Gastroesophageal sphincter (tissue), 3 donors: ENCODE measurements around the gene SIGLEC10.

Experiments used
- POLR2A ChIP-seq, 2 donors: fragments of 450-650 bp; IDR thresholded peaks; one replicate each; pipeline ENCODE4 v1.6.1; 2017; ENCODE audit warnings: antibody characterized with exemption in 2 of 2, mild to moderate bottlenecking in 2 of 2, moderate library complexity in 1 of 2
- POLR2AphosphoS5 ChIP-seq: sonication (generic); formaldehyde crosslinking; IDR thresholded peaks from one replicate; pipeline ENCODE4 v1.6.1; 2017; ENCODE audit warnings: antibody characterized with exemption
- TF ChIP-seq, protein P1 (sequence below), 4 experiments: fragments of 200-600 bp in 2 of 4; fragments of 450-650 bp in 2 of 4; sonication (generic) in 1 of 4; IDR thresholded peaks; one replicate each; pipeline ENCODE4 v1.5.1; 2017 to 2019; ENCODE audit warnings: antibody characterized with exemption in 4 of 4, mild to moderate bottlenecking in 2 of 4, moderate library complexity in 2 of 4

DNA sequence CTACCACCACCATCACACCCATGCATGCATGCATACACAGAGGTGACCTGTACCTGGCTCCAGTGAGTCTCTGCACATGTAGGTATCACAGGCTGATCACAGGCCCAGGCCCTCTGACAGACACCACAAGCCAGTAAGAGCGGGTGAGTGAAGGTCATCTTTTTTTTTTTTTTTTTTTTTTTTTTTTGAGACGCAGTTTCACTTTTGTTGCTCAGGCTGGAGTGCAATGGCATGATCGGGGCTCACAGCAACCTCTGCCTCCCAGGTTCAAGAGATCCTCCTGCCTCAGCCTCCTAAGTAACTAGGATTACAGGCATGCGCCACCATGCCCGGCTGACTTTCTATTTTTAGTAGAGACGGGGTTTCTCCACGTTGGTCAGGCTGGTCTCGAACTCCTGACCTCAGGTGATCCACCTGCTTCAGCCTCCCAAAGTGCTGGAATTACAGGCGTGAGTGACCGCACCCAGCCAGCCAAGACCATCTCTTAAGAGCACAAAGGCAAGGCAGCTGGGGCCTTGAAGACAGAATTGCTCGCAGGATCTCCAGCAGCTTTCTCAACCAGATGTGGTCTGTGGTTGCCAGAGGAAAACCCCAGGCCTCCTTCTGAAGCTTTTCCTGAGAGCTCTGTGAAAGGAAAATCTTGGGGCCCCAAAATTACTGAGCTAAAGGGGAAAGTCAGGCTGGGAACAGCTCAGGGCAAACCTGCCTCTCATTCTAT, 41.8 kb downstream of the SIGLEC10 start:
- no peak for TF ChIP-seq POLR2AphosphoS5
- TF ChIP-seq, protein P1, sequence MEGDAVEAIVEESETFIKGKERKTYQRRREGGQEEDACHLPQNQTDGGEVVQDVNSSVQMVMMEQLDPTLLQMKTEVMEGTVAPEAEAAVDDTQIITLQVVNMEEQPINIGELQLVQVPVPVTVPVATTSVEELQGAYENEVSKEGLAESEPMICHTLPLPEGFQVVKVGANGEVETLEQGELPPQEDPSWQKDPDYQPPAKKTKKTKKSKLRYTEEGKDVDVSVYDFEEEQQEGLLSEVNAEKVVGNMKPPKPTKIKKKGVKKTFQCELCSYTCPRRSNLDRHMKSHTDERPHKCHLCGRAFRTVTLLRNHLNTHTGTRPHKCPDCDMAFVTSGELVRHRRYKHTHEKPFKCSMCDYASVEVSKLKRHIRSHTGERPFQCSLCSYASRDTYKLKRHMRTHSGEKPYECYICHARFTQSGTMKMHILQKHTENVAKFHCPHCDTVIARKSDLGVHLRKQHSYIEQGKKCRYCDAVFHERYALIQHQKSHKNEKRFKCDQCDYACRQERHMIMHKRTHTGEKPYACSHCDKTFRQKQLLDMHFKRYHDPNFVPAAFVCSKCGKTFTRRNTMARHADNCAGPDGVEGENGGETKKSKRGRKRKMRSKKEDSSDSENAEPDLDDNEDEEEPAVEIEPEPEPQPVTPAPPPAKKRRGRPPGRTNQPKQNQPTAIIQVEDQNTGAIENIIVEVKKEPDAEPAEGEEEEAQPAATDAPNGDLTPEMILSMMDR (IDR thresholded peaks at IDR 0.05) = no peak
- TF ChIP-seq POLR2A (IDR thresholded peaks at IDR 0.05) = no peak
